Raji (cell line): ENCODE results near the gene GRPR.

Source experiments
- POLR2A ChIP-seq: IDR thresholded peaks from 2 replicates; pipeline ENCODE4 v1.6.1; 2011; ENCODE audit warnings: low read depth, low read length, control low read depth; ENCODE audit not compliant: insufficient read depth

The GRPR gene

GRCh38 chrX:16155581-16156096, 32.3 kb downstream of the GRPR start:
- TF ChIP-seq POLR2A = no peak

GRCh38 chrX:16156692-16157331, 33.4 kb downstream of the GRPR start:
- no peak for TF ChIP-seq POLR2A

- no peak for TF ChIP-seq POLR2A
Observed at GRCh38 chrX:16160729-16161128, 37.4 kb downstream of the GRPR start.

GRCh38 chrX:16162391-16162790, 39.0 kb downstream of the GRPR start:
- TF ChIP-seq POLR2A = no peak

GRCh38 chrX:16164748-16165147, 41.4 kb downstream of the GRPR start:
- no peak for TF ChIP-seq POLR2A

- TF ChIP-seq POLR2A = no peak
Observed at GRCh38 chrX:16167181-16167580, 43.8 kb downstream of the GRPR start, which contains the start of gene MAGEB17. Gene MAGEB17 (plus strand): TSS chrX:16167481. CDS start chrX:16170383, 2,902 bp downstream.

- TF ChIP-seq POLR2A = no peak
Observed at GRCh38 chrX:16171039-16171438, 47.7 kb downstream of the GRPR start.

- TF ChIP-seq POLR2A = no peak
Observed at GRCh38 chrX:16171944-16172343, 48.6 kb downstream of the GRPR start.

- TF ChIP-seq POLR2A = no peak
Observed at GRCh38 chrX:16172391-16172790, 49.0 kb downstream of the GRPR start.

GRCh38 chrX:16175329-16176061, 52.1 kb downstream of the GRPR start:
- TF ChIP-seq POLR2A = no peak

GRCh38 chrX:16177260-16177659, 53.9 kb downstream of the GRPR start:
- TF ChIP-seq POLR2A = no peak

GRCh38 chrX:16185725-16186136, 62.4 kb downstream of the GRPR start:
- no peak for TF ChIP-seq POLR2A

GRCh38 chrX:16186380-16187007, 63.1 kb downstream of the GRPR start:
- no peak for TF ChIP-seq POLR2A

- no peak for TF ChIP-seq POLR2A
Observed at GRCh38 chrX:16187024-16187760, 63.8 kb downstream of the GRPR start.

- no peak for TF ChIP-seq POLR2A
Observed at GRCh38 chrX:16188687-16189086, 65.3 kb downstream of the GRPR start.

- TF ChIP-seq POLR2A = no peak
Observed at GRCh38 chrX:16191605-16192004, 68.2 kb downstream of the GRPR start.

GRCh38 chrX:16196829-16197228, 73.5 kb downstream of the GRPR start:
- no peak for TF ChIP-seq POLR2A
